Amniotic stem cell (primary cell): ENCODE results near the gene GALNT3.

Source experiments
- DNase-seq: peaks from one replicate; lab custom pipeline; 2025; lab: John Stamatoyannopoulos, UW

The GALNT3 gene

DNA sequence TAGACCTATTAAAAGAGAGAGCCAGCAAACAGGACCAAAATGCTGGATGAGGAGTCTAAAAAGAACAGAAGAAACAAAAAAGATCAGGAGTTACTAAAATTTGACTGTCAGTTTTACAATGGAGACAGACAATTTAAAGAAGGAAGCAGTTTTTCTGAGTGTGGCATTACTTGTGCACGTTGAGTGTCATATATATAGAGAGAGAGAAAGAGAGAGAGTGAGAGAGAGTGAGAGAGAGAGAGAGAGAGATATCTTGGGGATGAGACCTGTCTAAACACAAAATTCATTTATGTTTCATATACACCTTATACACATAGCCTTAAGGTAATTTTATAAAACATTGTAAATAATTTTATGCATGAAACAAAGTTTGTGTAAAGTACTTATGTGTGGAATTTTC lies 2.1 kb upstream of the GALNT3 start:
- DNase-seq: no peak

DNA sequence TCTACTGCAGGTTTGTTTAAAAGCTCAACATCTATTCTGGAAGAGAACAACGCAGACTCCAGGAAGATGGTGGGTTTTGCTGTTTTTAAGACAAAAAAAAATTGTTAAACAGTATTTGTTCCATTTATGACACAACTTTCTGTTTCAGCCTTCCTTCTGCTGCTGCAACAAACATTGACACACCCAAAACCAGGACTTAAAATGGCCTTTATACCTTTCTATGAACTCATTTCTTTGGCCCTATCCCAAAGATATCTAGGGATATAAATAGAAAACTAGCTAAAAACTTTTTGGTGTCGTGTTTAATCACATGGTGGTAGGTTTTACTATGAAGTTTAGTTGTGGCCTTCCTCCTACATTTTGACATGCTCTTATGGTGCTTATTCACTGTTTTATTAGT lies 964 bp upstream of the GALNT3 start:
- DNase-seq: no peak

DNA sequence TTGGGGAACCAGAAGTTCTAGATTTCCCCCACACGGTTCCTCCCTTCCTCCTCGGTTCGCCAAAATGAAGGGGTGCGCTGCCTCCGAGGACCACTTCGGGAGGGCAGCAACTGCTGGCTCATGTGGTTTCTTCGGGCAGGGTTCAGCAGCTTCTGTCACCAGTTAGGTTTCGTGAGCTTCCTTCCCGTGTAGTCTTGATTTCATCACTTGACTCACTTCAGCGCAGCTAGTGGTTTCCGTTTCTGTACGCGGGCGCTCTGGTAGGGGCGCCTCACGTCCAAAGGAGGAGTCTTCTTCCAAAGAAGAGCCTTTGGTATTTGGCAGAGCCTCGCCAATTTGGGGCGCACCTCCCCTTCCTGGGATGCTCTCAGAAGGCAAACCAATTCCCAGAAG lies 485 bp upstream of the GALNT3 start:
- DNase-seq: no peak

DNA sequence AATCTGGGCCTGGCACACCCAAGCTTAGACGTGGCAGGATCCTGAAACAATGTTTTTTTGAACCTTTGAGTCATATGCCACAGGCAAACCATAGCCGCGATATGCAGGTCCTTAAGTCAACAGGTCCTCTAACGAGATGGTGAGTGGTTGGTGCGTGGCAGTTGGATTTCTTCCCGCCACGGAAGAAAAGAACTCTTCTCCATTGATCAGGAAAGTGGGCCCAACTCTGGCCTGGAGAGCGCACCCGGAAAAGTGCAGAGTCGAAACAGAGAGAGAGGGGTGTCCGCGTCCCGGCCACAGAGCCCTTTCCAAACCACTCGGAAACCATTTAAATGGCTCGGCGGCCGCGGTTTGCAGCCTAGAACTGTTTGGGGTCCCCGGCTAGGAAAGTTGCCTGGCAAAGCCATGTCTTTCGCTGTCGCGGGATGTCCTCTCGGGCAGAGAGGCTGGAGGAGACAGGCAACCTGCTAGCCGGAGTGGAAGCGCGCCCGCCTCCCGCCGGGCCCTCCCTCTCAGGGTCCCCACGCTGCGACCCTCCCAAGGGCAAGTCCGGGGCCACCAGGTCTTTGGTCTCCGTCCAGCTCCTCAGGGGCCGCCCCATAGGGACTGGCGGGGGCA lies 777 bp downstream of the GALNT3 start:
- no peak for DNase-seq

DNA sequence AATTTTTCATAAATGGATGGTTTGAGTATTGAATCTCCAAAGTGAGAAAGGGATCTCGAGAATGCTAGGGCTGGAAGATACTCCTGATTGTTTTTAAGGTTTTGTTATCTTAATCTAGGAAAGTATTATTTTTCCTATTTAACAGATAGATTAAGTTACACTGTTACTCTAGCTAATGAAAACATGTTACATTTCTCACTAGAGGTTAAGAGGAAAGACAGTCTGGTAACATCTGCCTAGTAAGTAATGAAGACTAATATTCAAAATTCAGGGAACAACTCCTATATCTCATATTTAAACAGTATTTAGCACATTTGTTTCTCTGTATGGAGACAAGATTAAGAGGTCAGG lies 2.0 kb downstream of the GALNT3 start:
- DNase-seq: no peak

DNA sequence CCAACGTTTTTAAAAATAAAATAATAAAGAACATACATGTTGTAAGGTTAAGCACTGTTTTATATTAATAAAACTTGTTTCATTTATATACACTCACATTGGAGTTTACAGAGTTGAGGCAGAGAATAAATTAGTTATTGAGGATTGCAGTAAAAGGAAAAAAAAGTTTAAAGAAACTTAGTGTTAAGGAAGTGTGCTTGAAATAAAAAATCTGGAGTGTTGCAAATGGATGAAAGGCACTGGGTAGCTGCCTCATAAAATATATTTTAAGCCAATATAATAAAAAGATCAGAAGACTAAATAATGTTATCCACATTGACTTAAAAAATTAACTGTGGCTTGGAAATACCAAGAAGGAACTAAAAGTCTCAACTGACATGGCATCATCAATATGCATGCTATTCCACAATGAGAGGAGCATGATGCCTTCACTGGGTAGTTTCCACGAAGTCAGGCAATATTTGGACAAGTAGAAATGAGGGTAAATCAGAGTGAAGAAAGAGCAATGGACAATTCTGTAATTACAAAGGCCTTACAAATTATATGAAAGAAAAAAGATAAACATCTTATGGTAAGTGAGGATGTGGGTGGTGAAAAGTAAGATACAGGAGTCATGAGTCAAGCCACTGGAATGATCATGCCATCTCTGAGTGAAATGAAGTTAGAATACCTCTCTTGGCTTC lies 2.5 kb downstream of the GALNT3 start:
- no peak for DNase-seq

DNA sequence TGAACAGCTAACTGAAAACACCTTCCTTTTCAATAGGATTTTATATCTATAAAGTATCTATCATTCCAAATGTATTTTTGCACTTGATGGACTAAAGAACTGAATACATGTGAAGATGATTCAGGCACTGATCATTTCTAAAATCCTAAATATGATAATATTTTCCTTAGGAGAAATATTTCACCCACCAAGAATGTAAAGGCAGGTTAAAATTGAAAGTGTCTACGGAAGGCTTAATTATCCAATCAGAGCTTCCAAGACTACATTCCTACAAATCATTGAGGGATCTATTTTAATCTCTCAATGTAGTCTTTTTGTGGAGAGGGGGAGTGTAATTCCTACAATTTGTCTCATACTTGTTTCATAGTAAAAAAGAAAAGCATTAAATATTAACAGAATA lies 3.6 kb downstream of the GALNT3 start:
- DNase-seq: no peak

DNA sequence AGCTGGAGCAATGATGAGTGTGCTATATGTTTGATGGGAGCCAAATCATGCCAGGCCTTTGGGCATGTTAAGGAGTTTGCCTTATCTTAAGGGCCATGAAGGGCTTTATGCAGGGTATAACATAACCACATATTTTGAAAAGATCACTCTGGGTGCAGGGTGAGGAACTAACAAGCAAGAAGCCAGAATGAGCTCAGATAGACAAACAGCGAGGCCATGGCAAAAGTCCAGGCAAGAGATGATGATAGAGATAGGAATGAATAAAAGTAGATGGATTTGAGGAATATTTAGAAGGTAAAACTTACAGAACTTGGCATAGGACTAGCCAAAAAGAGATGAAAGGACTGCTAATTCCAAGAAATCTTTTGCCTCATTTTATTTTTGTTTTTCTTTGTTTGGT lies 6.7 kb downstream of the GALNT3 start:
- no peak for DNase-seq

DNA sequence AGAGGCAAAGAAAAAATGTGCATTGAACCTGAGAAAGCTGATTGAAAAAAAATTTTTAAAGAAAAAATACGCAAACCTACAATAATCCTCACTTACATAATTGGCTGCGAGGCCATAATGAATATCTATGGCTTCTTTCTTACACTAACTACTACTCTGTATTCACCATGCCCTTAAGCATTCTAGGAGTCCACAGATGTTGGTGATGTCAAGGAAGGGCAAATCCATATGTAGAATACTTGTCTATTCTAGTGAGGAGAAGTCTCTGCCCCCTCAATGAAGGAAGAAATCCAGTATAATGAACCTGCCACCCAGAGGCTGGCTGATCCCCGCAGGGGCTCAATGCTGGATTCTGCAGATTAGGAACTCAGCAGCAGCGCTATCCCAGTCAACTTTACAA lies 14.3 kb downstream of the GALNT3 start:
- DNase-seq: no peak

DNA sequence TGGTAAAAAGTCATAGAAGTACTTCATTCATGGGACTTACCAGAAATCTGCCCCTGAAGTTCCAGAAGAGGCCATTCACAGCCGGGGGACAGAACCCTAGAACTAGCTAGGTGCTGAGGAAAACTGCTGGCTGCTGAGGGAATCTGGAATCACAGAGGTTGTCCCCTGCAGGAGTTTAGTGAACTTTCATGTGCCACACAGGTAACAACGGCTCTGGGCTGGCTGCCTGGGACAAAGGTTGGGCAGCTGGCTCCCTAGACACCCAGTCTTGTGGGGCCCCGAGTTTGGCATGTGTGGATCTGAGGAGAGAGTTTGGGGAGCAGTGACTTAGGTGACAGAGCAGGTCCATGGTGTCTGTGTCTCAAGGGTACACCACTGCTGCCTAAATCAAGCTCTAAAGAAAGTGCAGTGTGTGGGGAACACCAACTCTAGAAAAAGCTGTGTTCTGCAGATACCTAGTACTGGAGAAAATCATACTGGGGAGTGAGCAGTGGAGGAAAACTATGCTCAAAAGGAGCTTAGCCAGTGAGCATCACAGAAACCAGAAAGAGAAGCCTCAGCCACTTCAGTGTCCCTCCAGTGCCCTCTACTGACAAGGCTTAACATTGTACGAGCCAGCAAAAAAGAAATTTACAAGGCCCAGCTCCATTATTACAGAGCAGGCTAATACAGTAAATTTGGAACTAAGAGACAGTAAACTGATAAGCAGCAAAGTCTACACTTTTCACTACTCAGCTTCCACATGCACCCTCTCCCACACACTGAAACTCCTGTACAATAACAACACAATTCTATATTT lies 15.2 kb downstream of the GALNT3 start:
- no peak for DNase-seq

DNA sequence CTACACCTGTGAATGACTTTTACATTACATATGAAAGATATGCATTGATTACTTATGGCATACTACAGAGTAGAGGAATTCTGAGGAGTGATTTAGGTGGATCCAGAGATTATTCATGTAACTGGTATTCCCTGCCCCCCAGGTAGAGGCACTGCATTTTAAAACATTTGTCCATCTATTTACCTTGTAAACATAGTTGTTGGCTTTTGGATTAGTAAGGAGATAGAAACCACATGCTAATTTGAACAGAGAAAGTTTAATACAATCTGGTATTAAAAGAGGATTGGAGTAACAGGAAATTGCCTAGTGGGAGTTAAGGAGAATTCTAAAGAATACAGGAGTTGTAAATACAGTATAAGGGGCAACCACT lies 15.9 kb downstream of the GALNT3 start:
- no peak for DNase-seq

DNA sequence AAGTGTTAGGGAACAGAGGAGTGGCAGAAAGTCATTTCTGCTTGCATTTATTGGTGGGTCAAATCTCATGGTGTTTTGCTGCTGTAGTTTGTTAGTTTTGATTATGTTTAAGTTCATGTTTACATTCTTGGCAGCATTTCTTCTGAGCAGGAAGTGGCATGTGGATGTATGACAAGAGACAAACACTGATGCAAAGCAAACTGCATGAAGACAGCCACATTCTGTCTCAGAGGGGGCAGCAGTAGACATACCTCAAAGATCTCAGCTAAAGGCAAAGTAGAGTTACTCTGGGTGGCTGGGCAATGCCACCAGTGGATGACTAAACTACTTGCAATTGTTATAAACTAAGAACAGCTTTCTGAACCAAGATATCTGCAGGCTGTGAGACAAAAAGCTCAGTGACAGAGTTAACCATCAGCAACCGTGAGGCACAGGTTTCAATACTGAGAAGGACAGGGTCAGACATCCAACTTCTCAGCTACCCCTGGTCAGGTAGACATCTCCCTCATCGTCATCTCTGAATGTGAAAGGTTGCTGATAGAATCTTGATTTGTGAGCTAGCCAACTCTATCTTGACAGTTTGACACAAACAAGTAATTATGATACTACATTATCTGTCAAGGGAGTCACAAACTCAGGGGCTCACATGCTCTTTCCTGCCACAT lies 16.4 kb downstream of the GALNT3 start:
- no peak for DNase-seq

DNA sequence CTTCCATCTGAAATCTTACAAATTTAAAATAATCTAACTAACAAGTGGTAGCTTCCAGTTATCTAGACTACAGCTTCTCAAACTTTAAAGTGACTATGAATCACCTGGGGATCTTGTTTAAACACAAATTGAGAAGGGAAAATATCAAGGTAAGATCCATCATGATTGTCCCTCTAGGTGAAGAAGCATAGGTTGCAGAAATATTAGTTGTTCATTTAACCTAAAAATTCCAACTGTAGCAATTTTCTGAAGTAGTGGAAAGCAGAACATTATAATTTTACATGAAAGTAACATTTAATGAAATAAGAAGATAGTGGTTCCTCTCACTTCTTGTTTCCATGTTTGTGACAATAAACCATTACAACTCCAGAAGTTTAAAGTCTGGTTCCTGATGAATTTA lies 17.3 kb downstream of the GALNT3 start:
- no peak for DNase-seq

DNA sequence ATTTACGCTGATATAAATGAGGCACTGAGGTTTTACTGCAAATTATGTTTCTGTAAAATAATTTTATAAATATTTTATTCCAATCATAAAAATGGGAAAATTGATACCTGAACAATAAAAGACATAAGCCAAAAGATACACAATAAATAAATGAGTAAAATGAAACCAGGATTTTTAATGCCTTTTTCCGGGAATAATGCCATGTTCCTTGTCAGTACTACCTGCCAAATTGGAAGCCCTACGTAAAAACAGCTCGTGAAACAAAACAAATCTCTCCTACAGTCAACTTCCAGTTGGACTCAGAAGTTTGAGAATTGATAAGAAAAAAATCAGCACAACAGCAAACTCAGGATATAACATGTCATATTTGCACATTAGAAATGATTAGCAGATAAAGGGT lies 18.0 kb downstream of the GALNT3 start:
- no peak for DNase-seq

DNA sequence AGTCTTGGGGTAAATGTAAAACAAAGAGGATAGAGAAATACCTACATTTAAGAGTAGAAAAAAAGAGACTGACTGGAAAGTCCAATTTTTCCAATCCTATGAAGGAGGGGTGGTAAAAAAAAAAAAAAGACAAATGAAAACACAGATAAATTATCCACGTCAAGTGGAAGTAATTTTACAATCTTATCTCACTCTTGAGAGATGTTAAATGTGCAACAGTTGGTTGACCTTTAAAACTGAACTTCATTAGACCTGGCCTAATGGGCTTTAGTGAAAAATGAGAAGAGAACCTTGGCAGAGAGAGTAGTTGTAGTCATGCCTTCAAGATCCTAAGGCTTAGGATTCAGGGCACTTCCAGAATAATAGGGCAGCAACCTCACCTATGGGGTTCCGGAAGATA lies 20.4 kb downstream of the GALNT3 start:
- DNase-seq: no peak

DNA sequence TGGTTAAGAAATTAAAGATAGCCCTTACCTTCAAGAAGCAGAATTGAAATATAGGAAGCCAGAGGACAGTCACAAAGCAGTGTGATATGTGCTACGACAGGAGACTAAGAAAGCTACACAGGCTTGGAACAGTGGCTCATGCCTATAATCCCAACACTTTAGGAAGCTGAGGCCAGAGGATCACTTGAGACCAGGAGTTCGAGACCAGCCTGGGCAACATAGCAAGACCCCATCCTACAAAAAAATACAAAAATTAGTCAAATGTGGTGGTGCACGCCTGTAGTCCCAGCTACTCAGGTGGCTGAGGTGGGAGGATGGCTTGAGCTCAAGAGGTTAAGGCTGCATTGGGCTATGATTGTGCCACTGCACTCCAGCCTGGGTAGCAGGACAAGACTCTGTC lies 21.9 kb downstream of the GALNT3 start:
- no peak for DNase-seq

DNA sequence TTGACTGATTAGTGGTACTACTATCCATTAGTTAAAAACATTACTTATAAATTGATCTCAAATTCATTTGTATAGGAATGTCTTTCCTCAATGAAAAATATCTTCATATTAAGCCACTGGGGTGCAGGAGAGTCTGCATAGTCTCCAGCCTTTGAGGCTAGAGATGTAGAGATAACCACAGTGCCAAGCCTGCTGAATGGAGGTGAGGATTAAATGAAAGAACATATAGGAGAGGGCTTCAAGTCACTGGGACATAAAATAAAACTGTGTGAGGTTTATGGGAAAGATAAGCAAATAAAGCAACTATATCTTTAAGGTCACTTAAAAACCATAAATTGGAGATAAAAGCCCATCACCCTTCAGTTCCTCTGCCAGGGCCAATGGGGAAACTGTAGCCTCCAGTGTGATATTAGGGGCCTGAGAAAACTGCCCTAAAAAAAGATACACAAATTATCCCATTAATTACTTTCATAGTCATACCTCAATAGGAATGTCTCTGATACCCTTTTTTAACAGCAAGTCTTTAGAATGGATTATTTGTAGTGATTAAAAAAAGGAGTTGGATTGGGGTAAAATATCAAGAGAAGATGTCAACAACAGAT lies 27.6 kb downstream of the GALNT3 start:
- no peak for DNase-seq

DNA sequence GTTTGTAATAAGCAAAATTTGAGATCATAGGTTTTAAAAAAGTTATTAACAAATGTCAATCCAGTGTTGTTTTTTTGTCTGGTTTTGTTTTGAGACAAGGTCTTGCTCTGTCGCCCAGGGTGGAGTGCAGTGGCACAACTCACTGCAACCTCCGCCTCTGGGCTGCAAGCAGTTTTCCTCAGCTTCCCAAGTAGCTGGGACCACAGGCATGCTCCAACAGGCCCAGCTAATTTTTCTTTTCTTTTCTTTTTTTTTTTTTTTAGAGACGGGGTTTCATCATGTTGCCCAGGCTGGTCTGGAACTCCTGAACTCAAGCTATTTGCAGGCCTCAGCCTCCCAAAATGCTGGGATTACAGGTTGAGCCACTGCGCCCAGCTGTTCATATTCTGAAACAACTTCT lies 31.3 kb downstream of the GALNT3 start:
- DNase-seq: no peak

DNA sequence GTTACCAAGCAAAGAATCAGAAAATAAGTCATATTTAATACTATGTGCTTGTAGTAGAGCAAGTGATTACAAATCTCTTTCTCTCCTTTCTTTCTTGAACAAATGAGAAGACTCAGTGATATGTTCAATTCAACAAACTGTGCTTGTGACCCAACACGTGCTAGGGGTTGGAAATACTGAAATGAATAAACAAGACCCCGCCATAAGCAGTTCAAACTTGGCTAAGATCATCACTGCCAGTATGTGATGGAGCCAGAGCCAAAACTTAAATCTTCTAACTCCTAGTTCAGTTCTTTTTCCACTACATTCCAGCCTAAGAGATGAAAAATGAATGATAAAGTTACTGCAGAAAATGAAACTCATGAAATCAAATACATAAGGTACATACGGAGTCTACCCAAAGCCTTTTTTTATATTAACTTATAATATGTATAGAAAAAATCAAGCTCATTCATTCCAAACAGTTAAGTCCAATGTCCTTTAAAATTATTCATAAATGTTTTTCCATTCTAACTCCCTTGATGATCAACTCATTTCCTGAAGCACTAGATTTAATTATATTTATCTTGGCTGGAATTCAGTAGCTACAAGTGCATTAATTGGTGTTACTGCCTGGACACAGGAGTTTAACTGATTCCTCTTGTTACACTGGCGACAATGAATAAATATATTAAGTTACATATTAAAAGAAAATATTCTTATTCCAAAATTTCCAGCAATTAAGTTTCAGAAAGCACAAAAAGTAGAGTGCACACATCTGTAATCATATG lies 36.0 kb downstream of the GALNT3 start:
- no peak for DNase-seq

DNA sequence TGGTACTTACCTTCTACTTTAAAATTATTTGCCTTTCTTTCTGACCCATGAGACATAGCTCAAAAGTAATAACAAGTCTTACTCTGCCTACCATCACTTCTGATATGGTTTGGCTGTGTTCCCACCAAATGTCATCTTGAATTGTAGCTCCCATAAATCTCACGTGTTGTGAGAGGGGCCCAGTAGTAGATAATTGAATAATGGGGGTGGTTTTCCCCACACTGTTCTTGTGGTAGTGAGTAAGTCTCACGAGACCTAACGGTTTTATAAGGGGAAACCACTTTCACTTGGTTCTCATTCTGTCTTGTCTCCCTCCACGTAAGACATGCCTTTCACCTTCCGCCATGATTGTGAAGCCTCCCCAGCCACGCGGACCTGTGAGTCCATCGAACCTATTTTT lies 47.5 kb downstream of the GALNT3 start:
- DNase-seq: no peak

DNA sequence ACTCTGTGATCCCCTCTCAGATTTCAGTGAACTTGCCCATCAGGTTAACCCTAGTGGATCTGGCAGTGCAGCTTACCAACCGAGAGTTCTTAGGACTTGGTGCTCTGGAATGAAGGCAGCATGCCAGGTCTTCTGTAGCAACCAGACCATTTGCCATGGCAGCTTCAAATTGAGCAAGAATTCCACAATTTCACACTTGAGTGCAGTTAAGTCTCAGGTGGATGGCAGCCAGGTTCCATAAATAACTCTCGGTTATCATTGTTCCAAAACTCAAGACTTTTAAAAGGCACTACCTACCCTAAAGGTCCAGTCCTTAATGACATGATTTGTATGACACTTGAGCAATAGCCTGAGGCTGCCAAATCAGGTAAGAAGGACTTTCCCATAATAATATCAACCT lies 48.1 kb downstream of the GALNT3 start:
- DNase-seq: no peak

DNA sequence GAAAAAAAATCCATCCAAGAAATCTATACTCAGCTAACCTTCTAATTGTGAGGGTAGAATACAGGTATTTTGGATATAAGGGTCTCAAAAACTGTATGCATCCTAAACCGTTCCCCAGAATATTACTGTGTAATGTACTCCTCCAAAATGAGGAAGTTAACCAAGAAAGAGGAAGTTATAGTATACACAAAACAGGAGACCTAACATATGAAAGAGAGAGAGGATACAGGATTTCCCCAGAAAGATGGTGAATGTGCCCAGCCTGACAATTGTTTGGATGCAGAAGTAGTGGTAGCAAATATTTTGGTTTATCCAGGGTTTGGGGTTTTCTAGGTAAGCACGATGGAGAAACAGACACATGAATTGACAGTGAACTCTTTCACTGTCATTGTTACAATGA lies 50.6 kb downstream of the GALNT3 start:
- no peak for DNase-seq
